IPS-18a (cell line): ENCODE data around the gene PDSS2.
"Not testable (repeated sequence)": the region's sequence is repeated elsewhere in the genome, so short reads cannot be mapped to it uniquely, and the experiment has no call there.

ENCODE experiments used
- H3K27ac ChIP-seq: one replicate; pipeline ENCODE4 v1.5.1; 2013; ENCODE audit warnings: low read length
- H3K27me3 ChIP-seq: one replicate; pipeline ENCODE4 v1.6.1; 2013; ENCODE audit warnings: mild to moderate bottlenecking, low read length; ENCODE audit not compliant: control insufficient read depth, insufficient read depth
- H3K36me3 ChIP-seq: one replicate; pipeline ENCODE4 v1.6.1; 2013; ENCODE audit warnings: low read depth, low read length; ENCODE audit not compliant: control insufficient read depth
- H3K4me1 ChIP-seq: one replicate; pipeline ENCODE4 v1.6.1; 2013; ENCODE audit warnings: low read depth, low read length; ENCODE audit not compliant: control insufficient read depth
- H3K4me3 ChIP-seq: one replicate; pipeline ENCODE4 v1.5.1; 2013; ENCODE audit warnings: low read length
- H3K9ac ChIP-seq: one replicate; pipeline ENCODE4 v1.6.1; 2013; ENCODE audit warnings: mild to moderate bottlenecking, low read length, moderate library complexity
- H3K9me3 ChIP-seq: one replicate; pipeline ENCODE4 v1.6.1; 2013; ENCODE audit warnings: low read depth, low read length; ENCODE audit not compliant: control insufficient read depth

PDSS2 gene

GRCh38 chr6:107171513-107171912, 287.9 kb downstream of the PDSS2 start:
- Histone ChIP-seq H3K9ac (no peak overlapping the region), H3K27me3 (no peaks in the 10 kb centered on the region), H3K36me3 (no peaks in the 10 kb centered on the region), H3K9me3 (no peaks in the 10 kb centered on the region), H3K4me3 (no peak overlapping the region), H3K4me1 (no peaks in the 10 kb centered on the region), H3K27ac (no peak overlapping the region)

GRCh38 chr6:107164299-107164698, 295.1 kb downstream of the PDSS2 start:
- H3K9me3 ChIP-seq, H3K27me3 ChIP-seq, H3K36me3 ChIP-seq, H3K4me3 ChIP-seq, H3K9ac ChIP-seq, H3K4me1 ChIP-seq, H3K27ac ChIP-seq: not testable (repeated sequence)

GRCh38 chr6:107161521-107161920, 297.8 kb downstream of the PDSS2 start:
- H3K9me3 ChIP-seq = no peaks in the 10 kb centered on the region
- no peak overlapping the region for H3K4me3 ChIP-seq
- no peaks in the 10 kb centered on the region for H3K27me3 ChIP-seq
- H3K36me3 ChIP-seq = no peaks in the 10 kb centered on the region
- H3K27ac ChIP-seq = no peak overlapping the region
- H3K4me1 ChIP-seq = peaks cover 3% of the 10 kb centered on the region
- no peak overlapping the region for H3K9ac ChIP-seq

GRCh38 chr6:107156617-107157016, 302.7 kb downstream of the PDSS2 start:
- Histone ChIP-seq H3K9ac (no peak overlapping the region), H3K36me3 (no peaks in the 10 kb centered on the region), H3K27ac (no peak overlapping the region), H3K4me3 (no peak overlapping the region), H3K27me3 (no peaks in the 10 kb centered on the region), H3K9me3 (no peaks in the 10 kb centered on the region), H3K4me1 (peaks cover 16% of the 10 kb centered on the region)

GRCh38 chr6:107154801-107155160, 304.6 kb downstream of the PDSS2 start:
- Histone ChIP-seq H3K4me1 (peaks cover 21% of the 10 kb centered on the region), H3K4me3 (no peak overlapping the region), H3K9ac (peak overlapping the region; percentile 54), H3K27ac (peak overlapping the region; percentile 72), H3K36me3 (no peaks in the 10 kb centered on the region), H3K27me3 (no peaks in the 10 kb centered on the region), H3K9me3 (no peaks in the 10 kb centered on the region)

GRCh38 chr6:107154131-107154800, 305.1 kb downstream of the PDSS2 start:
- no peaks in the 10 kb centered on the region for H3K36me3 ChIP-seq
- peaks cover 21% of the 10 kb centered on the region for H3K4me1 ChIP-seq
- H3K4me3 ChIP-seq = no peak overlapping the region
- no peaks in the 10 kb centered on the region for H3K9me3 ChIP-seq
- no peaks in the 10 kb centered on the region for H3K27me3 ChIP-seq
- peak overlapping the region; percentile 54 for H3K9ac ChIP-seq
- H3K27ac ChIP-seq = peak overlapping the region; percentile 72

- Histone ChIP-seq H3K9me3 (no peaks in the 10 kb centered on the region), H3K9ac (no peak overlapping the region), H3K36me3 (no peaks in the 10 kb centered on the region), H3K4me1 (peaks cover 21% of the 10 kb centered on the region), H3K27me3 (no peaks in the 10 kb centered on the region), H3K4me3 (no peak overlapping the region), H3K27ac (no peak overlapping the region)
These were observed 306.5 kb downstream of the PDSS2 start for GRCh38 chr6:107152638-107153430.

- Histone ChIP-seq H3K36me3 (no peaks in the 10 kb centered on the region), H3K4me3 (no peak overlapping the region), H3K4me1 (peaks cover 3% of the 10 kb centered on the region), H3K9me3 (no peaks in the 10 kb centered on the region), H3K27me3 (no peaks in the 10 kb centered on the region), H3K9ac (no peak overlapping the region), H3K27ac (no peak overlapping the region)
These were observed 314.7 kb downstream of the PDSS2 start for GRCh38 chr6:107144666-107145065.

GRCh38 chr6:107144014-107144413, 315.4 kb downstream of the PDSS2 start:
- Histone ChIP-seq H3K4me3 (no peak overlapping the region), H3K9ac (no peak overlapping the region), H3K9me3 (no peaks in the 10 kb centered on the region), H3K27me3 (no peaks in the 10 kb centered on the region), H3K27ac (no peak overlapping the region), H3K4me1 (peaks cover 3% of the 10 kb centered on the region), H3K36me3 (no peaks in the 10 kb centered on the region)

- no peaks in the 10 kb centered on the region for H3K36me3 ChIP-seq
- H3K9me3 ChIP-seq = no peaks in the 10 kb centered on the region
- H3K27me3 ChIP-seq = no peaks in the 10 kb centered on the region
- H3K4me1 ChIP-seq = peaks cover 5% of the 10 kb centered on the region
- H3K27ac ChIP-seq = no peak overlapping the region
- H3K9ac ChIP-seq = no peak overlapping the region
- H3K4me3 ChIP-seq = no peak overlapping the region
These were observed 318.8 kb downstream of the PDSS2 start for GRCh38 chr6:107140581-107140980.

- H3K4me1 ChIP-seq, H3K9ac ChIP-seq, H3K36me3 ChIP-seq, H3K27ac ChIP-seq, H3K27me3 ChIP-seq, H3K4me3 ChIP-seq, H3K9me3 ChIP-seq: not testable (repeated sequence)
These were observed 323.0 kb downstream of the PDSS2 start for GRCh38 chr6:107136324-107136723.
